ENCODE data around the gene MKNK2.

DNA sequence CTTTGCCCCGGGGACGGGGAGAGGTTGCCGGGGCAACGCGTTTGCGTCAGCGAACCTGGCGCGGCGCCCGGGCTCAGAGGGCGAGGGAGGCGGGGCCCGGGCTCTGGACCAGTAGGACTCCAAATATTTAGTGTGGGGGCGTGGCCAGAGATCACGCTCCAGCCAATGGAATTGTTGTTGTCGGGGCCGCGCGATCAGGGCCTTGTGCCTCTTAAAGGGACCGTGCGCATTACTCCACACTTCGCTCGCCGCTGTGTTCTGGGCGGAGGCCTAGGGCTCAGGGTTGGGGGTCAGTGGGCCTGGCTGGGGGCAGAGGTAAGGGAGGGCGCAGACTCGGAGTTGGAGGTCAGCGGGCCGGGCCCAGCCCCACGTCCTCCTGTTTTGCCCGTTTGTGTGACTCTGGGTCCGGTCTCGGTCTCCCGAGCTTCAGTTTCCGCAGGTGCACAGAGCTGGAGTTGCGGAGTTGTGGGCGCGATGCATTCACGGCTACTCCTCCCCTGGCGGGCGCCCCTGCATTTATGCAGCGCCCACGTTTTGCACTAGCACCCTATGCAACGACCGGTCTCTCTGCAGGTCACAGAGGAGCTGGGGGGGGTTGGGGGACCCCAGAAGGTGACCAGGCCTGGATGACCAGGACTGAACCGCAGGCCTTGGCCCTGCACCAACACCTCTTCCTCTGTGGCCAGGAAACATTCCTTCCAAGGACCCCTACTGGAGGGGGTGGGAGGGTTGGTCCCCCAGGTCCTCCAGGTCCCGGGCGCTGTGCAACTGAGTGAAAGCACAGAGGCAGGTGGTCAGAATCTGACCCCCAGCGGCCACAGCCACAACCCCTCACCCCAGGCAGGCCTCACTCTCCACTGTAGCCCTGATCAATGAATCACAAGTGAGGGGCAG lies 10.7 kb upstream of the MKNK2 start:
- TF ChIP-seq, protein P1, sequence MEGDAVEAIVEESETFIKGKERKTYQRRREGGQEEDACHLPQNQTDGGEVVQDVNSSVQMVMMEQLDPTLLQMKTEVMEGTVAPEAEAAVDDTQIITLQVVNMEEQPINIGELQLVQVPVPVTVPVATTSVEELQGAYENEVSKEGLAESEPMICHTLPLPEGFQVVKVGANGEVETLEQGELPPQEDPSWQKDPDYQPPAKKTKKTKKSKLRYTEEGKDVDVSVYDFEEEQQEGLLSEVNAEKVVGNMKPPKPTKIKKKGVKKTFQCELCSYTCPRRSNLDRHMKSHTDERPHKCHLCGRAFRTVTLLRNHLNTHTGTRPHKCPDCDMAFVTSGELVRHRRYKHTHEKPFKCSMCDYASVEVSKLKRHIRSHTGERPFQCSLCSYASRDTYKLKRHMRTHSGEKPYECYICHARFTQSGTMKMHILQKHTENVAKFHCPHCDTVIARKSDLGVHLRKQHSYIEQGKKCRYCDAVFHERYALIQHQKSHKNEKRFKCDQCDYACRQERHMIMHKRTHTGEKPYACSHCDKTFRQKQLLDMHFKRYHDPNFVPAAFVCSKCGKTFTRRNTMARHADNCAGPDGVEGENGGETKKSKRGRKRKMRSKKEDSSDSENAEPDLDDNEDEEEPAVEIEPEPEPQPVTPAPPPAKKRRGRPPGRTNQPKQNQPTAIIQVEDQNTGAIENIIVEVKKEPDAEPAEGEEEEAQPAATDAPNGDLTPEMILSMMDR (IDR thresholded peaks at IDR 0.05; ENCODE audit: insufficient read depth, low read length), result no peak
- TF ChIP-seq POLR2AphosphoS5 (IDR thresholded peaks at IDR 0.05; ENCODE audit: low read depth), result peak; percentile 65; the same call in 1 of the 2 replicates
